ENCODE measurements around the gene TENM4.

TENM4 gene

GRCh38 chr11:78941226-78941851 is 499.5 kb downstream of the TENM4 start:
- no peak overlapping the region for H3K27ac ChIP-seq (ENCODE audit: low read depth, low read length)

GRCh38 chr11:78940500-78941225 is 500.2 kb downstream of the TENM4 start:
- Histone ChIP-seq H3K36me3 (ENCODE audit: insufficient read depth, low read length) (no peaks in the 10 kb centered on the region), H3K79me2 (ENCODE audit: control insufficient read depth, insufficient read depth, low read length, unreplicated experiment) (no peaks in the 10 kb centered on the region), H3K4me1 (ENCODE audit: control insufficient read depth, insufficient read depth, low read length, unreplicated experiment) (no peaks in the 10 kb centered on the region), H3K4me3 (ENCODE audit: low read depth, low read length) (no peak overlapping the region), H3K27me3 (ENCODE audit: insufficient read depth, low read length) (peaks cover 27% of the 10 kb centered on the region), H2AFZ (ENCODE audit: low read length, unreplicated experiment) (no peak overlapping the region), H3K27ac (ENCODE audit: low read depth, low read length) (no peak overlapping the region)

More at GRCh38 chr11:78941226-78941851, 499.5 kb downstream of the TENM4 start:
- H3K4me3 ChIP-seq (ENCODE audit: low read depth, low read length): no peak overlapping the region
- H3K79me2 ChIP-seq (ENCODE audit: control insufficient read depth, insufficient read depth, low read length, unreplicated experiment): no peaks in the 10 kb centered on the region
- no peaks in the 10 kb centered on the region for H3K36me3 ChIP-seq (ENCODE audit: insufficient read depth, low read length)
- no peaks in the 10 kb centered on the region for H3K4me1 ChIP-seq (ENCODE audit: control insufficient read depth, insufficient read depth, low read length, unreplicated experiment)
- H3K27me3 ChIP-seq (ENCODE audit: insufficient read depth, low read length): peaks cover 34% of the 10 kb centered on the region
- H2AFZ ChIP-seq (ENCODE audit: low read length, unreplicated experiment): no peak overlapping the region

DNA sequence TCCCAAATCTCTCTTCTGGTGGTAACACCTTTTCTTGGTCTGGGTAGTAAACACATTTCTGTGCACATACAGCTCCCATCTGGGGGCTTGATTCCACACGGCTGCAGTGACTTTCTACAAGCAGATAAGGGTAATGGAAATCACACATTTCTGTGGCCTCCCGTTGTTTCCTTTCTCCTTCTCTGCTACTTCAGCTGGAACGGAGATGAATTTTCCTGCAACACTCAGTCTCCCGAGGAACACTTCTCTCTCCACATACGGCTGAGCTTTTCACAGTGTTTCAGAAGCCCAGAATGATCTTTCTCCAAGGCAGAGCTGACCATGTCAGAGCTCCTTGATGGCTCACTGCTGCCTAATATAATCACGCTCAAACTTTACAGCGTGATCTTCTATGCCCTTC is 501.9 kb downstream of the TENM4 start:
- Histone ChIP-seq H2AFZ (ENCODE audit: low read length, unreplicated experiment) (no peak overlapping the region), H3K36me3 (ENCODE audit: insufficient read depth, low read length) (no peaks in the 10 kb centered on the region), H3K27me3 (ENCODE audit: insufficient read depth, low read length) (peaks cover 11% of the 10 kb centered on the region; the same call in 1 of the 2 replicates), H3K4me1 (ENCODE audit: control insufficient read depth, insufficient read depth, low read length, unreplicated experiment) (no peaks in the 10 kb centered on the region), H3K4me3 (ENCODE audit: low read depth, low read length) (no peak overlapping the region), H3K79me2 (ENCODE audit: control insufficient read depth, insufficient read depth, low read length, unreplicated experiment) (no peaks in the 10 kb centered on the region), H3K27ac (ENCODE audit: low read depth, low read length) (no peak overlapping the region)

GRCh38 chr11:78938036-78938435 is 502.8 kb downstream of the TENM4 start:
- Histone ChIP-seq H3K27ac (ENCODE audit: low read depth, low read length) (no peak overlapping the region), H3K4me1 (ENCODE audit: control insufficient read depth, insufficient read depth, low read length, unreplicated experiment) (no peaks in the 10 kb centered on the region), H3K4me3 (ENCODE audit: low read depth, low read length) (no peak overlapping the region), H3K27me3 (ENCODE audit: insufficient read depth, low read length) (0 out of 2 replicates have a peak, but pooled peaks cover 1% of the 10 kb centered on the region), H3K79me2 (ENCODE audit: control insufficient read depth, insufficient read depth, low read length, unreplicated experiment) (no peaks in the 10 kb centered on the region), H3K36me3 (ENCODE audit: insufficient read depth, low read length) (no peaks in the 10 kb centered on the region), H2AFZ (ENCODE audit: low read length, unreplicated experiment) (no peak overlapping the region)

GRCh38 chr11:78935398-78936068 is 505.3 kb downstream of the TENM4 start:
- Histone ChIP-seq H3K4me1 (ENCODE audit: control insufficient read depth, insufficient read depth, low read length, unreplicated experiment) (no peaks in the 10 kb centered on the region), H3K4me3 (ENCODE audit: low read depth, low read length) (no peak overlapping the region), H3K27me3 (ENCODE audit: insufficient read depth, low read length) (no peaks in the 10 kb centered on the region), H2AFZ (ENCODE audit: low read length, unreplicated experiment) (no peak overlapping the region), H3K27ac (ENCODE audit: low read depth, low read length) (no peak overlapping the region), H3K79me2 (ENCODE audit: control insufficient read depth, insufficient read depth, low read length, unreplicated experiment) (no peaks in the 10 kb centered on the region), H3K36me3 (ENCODE audit: insufficient read depth, low read length) (no peaks in the 10 kb centered on the region)

GRCh38 chr11:78933350-78933749 is 507.5 kb downstream of the TENM4 start:
- Histone ChIP-seq H3K36me3 (ENCODE audit: insufficient read depth, low read length) (no peaks in the 10 kb centered on the region), H3K27ac (ENCODE audit: low read depth, low read length) (no peak overlapping the region), H3K79me2 (ENCODE audit: control insufficient read depth, insufficient read depth, low read length, unreplicated experiment) (no peaks in the 10 kb centered on the region), H3K4me3 (ENCODE audit: low read depth, low read length) (no peak overlapping the region), H2AFZ (ENCODE audit: low read length, unreplicated experiment) (no peak overlapping the region), H3K4me1 (ENCODE audit: control insufficient read depth, insufficient read depth, low read length, unreplicated experiment) (no peaks in the 10 kb centered on the region), H3K27me3 (ENCODE audit: insufficient read depth, low read length) (peaks cover 14% of the 10 kb centered on the region)

DNA sequence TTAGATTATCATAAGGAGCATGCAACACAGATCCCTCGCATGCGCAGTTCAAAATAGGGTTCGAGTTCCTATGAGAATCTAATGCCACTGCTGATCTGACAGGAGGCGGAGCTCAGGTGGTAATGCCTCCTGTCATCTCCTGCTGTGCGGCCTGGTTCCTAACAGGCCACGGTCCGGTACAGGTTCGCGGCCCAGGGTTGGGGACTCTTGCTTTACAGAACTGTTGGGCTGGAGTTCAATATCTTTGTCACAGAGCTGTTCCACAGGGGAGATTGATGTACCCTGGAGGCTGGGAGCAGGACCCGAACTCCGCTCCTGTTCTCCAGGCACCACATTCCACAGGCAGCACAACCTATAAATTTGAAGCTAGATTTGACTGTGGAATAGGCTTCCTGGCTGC is 508.1 kb downstream of the TENM4 start:
- no peaks in the 10 kb centered on the region for H3K4me1 ChIP-seq (ENCODE audit: control insufficient read depth, insufficient read depth, low read length, unreplicated experiment)
- peaks cover 20% of the 10 kb centered on the region for H3K27me3 ChIP-seq (ENCODE audit: insufficient read depth, low read length)
- no peaks in the 10 kb centered on the region for H3K36me3 ChIP-seq (ENCODE audit: insufficient read depth, low read length)
- no peaks in the 10 kb centered on the region for H3K79me2 ChIP-seq (ENCODE audit: control insufficient read depth, insufficient read depth, low read length, unreplicated experiment)
- H3K27ac ChIP-seq (ENCODE audit: low read depth, low read length): no peak overlapping the region
- no peak overlapping the region for H3K4me3 ChIP-seq (ENCODE audit: low read depth, low read length)
- no peak overlapping the region for H2AFZ ChIP-seq (ENCODE audit: low read length, unreplicated experiment)

- H2AFZ ChIP-seq (ENCODE audit: low read length, unreplicated experiment): no peak overlapping the region
- H3K27ac ChIP-seq (ENCODE audit: low read depth, low read length): no peak overlapping the region
- H3K27me3 ChIP-seq (ENCODE audit: insufficient read depth, low read length): peaks cover 25% of the 10 kb centered on the region
Observed at GRCh38 chr11:78931891-78932290, 508.9 kb downstream of the TENM4 start.

GRCh38 chr11:78930810-78931523 is 509.9 kb downstream of the TENM4 start:
- Histone ChIP-seq H3K4me1 (ENCODE audit: control insufficient read depth, insufficient read depth, low read length, unreplicated experiment) (no peaks in the 10 kb centered on the region), H3K27me3 (ENCODE audit: insufficient read depth, low read length) (peaks cover 25% of the 10 kb centered on the region), H3K27ac (ENCODE audit: low read depth, low read length) (no peak overlapping the region)

More at GRCh38 chr11:78931891-78932290, 508.9 kb downstream of the TENM4 start:
- no peaks in the 10 kb centered on the region for H3K4me1 ChIP-seq (ENCODE audit: control insufficient read depth, insufficient read depth, low read length, unreplicated experiment)
- H3K36me3 ChIP-seq (ENCODE audit: insufficient read depth, low read length): no peaks in the 10 kb centered on the region
- no peaks in the 10 kb centered on the region for H3K79me2 ChIP-seq (ENCODE audit: control insufficient read depth, insufficient read depth, low read length, unreplicated experiment)
- no peak overlapping the region for H3K4me3 ChIP-seq (ENCODE audit: low read depth, low read length)

DNA sequence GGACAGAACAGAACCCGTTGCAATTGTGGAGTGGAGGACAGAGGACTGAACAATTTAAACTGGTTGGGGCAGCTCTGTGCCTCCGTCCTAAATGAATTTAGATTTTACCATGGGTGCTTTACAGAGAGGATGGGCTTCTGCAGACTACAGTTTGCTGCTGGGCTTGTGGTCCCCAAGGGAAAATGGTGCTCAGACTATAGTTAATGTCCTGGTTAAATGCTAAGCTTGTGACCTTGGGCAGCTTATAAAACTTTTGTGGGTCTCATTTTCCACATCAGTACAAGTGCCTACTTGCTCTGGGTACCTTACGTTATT is 511.0 kb downstream of the TENM4 start:
- Histone ChIP-seq H2AFZ (ENCODE audit: low read length, unreplicated experiment) (no peak overlapping the region), H3K27ac (ENCODE audit: low read depth, low read length) (no peak overlapping the region), H3K27me3 (ENCODE audit: insufficient read depth, low read length) (peaks cover 25% of the 10 kb centered on the region), H3K4me1 (ENCODE audit: control insufficient read depth, insufficient read depth, low read length, unreplicated experiment) (no peaks in the 10 kb centered on the region), H3K4me3 (ENCODE audit: low read depth, low read length) (no peak overlapping the region), H3K79me2 (ENCODE audit: control insufficient read depth, insufficient read depth, low read length, unreplicated experiment) (no peaks in the 10 kb centered on the region), H3K36me3 (ENCODE audit: insufficient read depth, low read length) (no peaks in the 10 kb centered on the region)

More at GRCh38 chr11:78930810-78931523, 509.9 kb downstream of the TENM4 start:
- no peaks in the 10 kb centered on the region for H3K36me3 ChIP-seq (ENCODE audit: insufficient read depth, low read length)
- H3K79me2 ChIP-seq (ENCODE audit: control insufficient read depth, insufficient read depth, low read length, unreplicated experiment): no peaks in the 10 kb centered on the region
- H3K4me3 ChIP-seq (ENCODE audit: low read depth, low read length): no peak overlapping the region
- no peak overlapping the region for H2AFZ ChIP-seq (ENCODE audit: low read length, unreplicated experiment)
